Limb (tissue), 2 donors: ENCODE data around the gene ETV4.

Experiments used
- DNase-seq, 2 donors: peaks; one replicate each; pipeline ENCODE4 v3.0.0-alpha.2; 2016; ENCODE audit errors: extremely low spot score in 2 of 2

Gene ETV4

DNA sequence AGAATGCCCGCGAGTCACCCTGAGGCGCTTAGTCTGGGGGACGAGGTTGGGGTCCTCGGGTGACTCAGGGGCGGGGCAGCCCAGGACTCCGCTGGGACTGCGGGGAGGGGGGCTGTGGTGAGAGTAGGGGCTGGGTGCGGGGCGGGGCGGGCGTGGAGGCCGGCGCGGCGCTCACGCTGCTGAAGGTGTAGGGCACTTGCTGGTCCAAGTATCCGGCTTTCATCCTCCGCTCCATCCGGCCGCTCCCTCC lies 832 bp downstream of the ETV4 start:
- DNase-seq, result peak in 1 of 2 donors; percentile 65

DNA sequence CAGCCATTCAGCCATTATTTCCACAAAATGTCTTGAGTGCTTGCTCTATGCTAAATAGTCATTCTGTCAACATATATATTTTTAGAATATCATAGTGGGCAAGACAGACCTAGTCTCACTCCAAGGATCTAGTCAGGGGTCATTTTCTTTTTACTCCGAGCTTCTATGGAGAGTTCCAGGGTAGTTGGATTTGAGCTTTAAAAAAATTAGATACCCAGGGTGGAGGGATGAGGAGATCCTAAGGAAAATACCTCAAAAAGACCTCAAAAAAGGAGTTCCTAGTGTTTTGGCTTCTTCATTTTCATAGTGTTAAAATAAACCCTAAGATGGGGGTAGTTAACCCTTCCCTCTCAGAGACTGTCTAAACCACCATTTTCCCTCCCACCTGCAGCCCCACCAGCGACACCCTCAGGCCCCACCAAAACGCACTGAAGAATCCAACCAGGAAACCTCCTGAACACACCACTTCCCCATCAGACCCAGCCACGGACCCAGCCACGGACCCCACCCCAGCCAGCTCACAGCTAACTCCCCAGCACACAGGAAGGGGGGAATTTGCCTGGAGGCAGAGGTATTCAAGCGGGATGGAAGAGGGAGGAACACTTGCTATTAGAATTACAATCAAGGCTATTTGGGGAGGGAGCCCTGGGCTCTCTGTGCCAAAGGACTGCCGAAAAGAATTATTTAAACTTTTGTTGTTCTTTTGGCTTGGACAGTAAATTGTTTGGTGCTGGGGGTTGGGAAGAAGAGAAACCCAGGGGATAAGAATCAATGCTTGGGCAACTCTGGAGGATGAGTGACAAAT lies 2.2 kb downstream of the ETV4 start:
- no peak for DNase-seq

DNA sequence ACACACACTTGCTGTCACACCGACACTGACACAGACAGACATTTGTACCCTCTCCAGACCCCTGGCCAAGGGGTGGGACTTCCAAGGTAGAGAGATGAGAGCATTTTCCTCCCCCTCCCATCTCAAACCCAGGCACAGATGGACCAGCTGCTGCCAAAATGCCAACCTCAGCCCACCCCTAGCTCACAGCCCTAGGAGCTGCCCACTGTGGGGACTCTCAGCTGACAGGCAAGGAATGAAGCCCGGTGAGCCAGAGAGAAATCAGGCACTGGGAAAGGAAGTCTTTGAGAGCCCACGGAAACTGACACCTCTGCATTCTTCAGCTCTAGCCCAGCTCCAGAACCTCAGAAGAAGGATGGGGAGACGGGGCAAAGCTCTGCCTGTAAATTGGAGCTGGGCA lies 2.8 kb downstream of the ETV4 start:
- no peak for DNase-seq

DNA sequence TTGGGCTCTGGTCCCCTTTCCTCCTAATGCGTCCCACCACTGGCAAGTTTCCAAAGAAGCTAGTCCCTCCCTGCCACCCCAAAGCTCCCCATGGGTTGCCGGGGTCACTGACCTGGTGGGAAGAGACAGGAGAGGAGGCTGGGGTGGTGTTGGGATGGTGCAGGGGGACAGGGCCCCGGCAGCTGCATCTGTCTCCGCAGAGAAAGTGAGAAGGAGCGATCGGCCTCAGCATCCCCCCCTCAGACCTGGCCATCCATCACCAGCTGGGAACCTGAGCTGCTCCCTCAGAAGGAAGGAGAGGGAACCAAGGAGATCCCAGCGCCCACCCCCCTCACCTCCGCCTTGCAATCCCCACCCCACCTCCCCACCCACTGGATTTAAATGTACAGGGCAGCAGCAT lies 3.3 kb downstream of the ETV4 start:
- DNase-seq, result no peak

DNA sequence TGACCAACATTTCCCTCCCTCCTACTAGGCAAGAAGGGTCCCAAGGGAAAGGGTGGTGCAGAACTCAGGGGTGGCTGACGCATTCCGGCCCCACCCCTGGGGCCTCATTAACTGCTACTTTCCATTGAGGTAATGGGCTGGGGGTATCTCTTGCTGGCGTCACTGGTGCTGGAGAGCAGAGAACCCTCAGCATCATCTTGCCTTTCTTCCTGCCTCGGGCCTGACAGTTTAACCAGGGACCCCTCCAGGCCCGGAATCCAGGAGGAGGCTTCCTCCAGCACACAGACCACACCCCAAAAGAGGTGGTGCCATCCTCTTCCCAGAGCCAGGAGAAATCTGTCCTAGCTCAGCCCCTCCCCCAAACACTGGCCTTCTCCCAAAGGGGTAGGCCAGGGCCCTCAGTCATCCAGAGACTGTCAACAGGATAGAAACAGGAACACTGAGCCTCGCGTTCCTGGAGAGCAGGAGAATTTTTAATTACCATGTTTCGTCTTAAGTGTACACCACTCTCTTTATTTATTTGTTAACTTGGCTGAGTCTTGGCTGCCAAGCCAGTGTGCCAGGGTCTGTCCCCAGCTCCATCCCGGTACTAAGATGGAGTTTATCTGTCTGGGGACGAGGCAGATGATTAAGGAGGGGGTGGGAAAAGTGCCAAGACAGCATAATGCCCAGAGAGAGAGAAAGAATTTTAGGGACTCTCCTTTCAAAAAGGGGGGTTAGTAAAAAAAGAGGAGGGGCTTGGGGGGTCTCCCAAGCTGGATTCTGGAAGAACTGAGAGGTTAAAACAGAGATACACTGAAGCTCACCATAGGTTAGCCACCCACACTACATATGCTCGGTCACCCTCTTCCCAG lies 5.1 kb downstream of the ETV4 start:
- no peak for DNase-seq

DNA sequence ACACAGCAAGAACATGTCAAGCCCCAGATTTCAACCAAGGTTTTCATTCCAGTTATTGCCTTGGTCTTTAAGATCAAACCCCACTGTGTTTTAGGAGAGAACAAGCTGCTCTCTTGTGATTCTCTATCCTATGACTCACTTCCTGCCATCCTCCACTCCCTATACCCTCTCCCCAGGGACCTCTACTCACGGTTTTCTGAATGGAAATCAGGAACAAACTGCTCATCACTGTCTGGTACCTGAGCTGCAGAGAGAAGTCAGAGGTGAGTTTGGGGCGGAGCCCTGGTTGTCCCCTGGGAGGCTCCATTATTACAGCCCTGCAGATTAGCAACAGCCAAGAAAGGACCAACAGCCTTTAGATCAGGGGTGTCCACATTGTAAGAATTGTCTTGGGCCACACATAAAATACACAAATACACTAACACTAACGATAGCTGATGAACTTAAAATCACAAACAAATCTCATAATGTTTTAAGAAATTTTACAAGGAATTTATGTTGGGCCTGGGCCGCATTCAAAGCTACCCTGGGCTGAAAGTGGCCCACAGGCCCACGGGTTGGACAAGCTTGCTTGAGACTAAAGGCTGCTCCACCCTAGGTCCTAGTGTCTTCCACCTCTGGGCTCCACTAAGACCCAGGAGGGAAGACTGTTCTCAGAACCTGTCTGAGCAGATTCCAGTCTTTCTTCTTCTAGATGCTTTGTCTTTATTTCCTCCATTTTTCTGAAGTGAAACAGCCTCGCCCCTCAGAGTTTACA lies 9.7 kb downstream of the ETV4 start:
- DNase-seq, result no peak

DNA sequence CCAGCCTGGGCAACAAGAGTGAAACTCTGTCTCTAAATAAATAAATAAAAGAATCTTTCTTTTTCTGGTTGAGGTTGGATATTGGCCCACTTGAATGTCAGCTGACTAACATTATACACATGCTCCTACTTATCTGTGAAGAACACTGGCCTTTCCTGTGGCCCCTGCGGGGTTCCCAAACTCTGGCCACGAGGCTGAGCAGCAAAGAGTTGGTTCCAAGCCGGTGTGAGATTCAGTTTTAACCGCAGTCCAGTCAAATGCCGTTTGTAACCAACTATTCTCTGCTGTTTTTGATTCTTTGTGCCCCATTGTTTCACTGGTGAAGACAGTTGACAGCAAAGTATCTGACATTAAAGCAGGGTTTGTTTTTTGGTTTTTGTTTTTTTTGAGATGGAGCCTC lies 11.2 kb downstream of the ETV4 start:
- no peak for DNase-seq

DNA sequence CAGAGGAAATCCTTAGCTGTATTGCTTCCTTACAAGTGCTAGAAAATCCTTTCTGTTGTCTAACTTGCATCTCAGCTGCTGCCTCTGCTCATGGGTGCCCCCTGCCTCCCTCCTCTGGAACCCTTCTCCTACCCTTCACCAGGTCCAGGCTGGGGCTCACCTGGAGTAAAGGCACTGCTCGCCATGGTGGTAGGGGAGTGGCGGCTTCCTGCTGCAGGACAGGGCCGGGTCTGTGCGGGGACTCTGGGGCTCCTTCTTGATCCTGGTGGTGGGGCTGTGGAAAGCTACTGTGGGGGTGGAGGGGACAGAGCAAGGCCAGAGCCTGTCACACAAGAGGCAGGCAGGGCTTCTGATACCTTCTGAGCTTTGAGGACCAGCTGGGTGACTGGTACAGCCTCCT lies 12.4 kb downstream of the ETV4 start:
- no peak for DNase-seq

DNA sequence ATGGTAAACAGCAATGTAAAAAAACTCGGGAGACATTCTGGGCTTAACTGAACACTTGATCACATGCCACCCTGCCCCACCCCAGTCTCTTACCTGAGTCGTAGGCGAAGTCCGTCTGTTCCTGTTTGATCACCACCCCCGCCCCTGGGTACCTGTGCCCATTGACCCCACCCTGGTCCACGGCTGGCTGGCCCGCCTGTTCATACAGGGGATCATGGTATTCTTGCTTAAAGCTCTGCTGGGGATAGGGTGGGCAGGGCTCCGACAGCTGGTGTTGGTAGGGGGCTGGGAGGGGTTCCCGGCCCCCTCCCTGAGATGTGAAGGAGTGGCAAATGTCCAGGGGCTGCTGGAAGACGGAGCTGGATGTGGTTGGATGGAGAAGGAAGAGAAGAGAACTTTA lies 13.6 kb downstream of the ETV4 start:
- no peak for DNase-seq

DNA sequence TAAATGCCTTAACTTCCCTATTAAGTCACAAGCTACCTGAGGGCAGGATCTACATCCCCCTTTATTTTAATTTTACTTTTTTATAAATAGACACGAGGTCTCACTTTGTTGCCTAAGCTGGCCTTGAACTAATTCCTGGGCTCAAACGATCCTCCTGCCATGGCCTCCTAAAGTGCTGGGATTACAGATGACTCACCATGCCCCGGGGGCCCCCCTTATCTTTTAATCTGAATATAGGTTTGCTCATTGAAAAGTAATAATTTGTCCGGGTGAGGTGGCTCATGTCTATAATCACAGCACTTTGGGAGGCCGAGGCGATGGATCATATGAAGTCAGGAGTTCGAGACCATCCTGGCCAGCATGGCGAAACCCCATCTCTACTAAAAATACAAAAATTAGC lies 14.2 kb downstream of the ETV4 start:
- DNase-seq, result no peak

DNA sequence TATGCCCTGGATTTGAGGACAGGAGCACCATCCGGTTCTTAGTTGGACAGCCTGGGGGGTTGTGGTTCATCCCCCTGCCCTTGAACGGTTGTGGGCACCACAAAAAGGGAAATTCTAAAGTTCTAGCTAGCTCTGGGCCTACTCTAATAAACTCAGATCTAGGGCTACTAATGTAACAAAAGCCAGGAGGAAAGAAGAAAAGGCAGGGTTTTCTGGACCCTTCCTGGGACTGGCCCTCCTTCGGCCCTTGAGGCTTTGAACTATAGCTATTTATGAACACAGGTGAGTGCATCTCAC lies 15.1 kb downstream of the ETV4 start:
- DNase-seq, result no peak

DNA sequence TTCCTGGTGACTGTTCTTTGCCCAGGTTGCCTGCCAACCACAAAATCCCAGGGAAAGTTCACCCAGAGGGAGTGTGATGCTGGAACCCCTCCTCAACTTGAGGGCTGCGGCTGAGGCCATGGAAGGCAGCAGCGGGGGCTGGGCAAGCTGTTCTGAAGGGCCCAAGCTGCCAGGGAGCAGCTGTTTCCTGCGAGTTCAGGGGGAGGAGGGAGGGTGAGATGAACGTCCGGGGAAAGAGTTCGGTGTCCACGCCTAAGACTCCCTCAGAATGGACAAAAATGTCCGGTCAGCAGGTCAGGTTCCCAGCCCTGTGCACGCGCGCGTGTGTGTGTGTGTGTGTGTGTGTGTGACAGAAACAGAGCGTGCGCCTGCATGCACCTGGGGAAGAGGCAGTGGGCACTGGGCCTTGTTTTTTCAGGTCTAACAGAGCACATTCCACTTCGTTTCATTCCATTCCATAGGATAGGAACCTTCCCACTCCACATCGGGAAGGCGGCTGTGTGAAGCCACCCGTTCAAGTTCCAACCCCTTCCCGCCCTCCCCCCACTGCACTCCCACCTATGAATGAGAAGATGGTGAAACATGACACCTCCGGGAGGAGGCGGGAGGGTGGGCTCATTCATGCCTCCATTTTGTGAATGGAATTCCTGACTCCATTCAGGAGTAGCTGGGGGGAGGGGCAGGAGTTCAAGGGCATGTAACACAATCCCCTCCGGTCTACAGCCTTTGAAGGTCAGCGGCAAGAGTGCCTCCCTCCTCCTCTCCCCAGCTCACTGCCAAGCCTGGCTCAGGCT lies 15.7 kb downstream of the ETV4 start:
- DNase-seq, result peak; percentile 93 to 94

DNA sequence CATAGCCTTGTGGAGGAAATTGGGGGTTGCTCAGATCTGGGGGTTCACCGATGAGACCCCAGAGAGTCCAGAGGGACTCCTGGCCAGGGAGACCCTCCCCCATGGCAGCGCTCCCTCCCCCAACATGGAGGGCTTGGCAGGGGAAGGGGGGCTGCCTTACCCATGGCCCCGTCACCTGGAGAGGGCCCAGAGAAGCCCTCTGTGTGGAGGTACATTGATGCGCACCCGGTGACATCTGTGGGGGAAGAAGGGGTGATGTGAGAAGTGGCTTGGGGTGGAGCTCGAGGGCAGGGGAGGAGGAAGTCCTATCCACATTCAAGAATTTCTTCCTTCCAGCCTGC lies 16.2 kb downstream of the ETV4 start:
- DNase-seq, result no peak

DNA sequence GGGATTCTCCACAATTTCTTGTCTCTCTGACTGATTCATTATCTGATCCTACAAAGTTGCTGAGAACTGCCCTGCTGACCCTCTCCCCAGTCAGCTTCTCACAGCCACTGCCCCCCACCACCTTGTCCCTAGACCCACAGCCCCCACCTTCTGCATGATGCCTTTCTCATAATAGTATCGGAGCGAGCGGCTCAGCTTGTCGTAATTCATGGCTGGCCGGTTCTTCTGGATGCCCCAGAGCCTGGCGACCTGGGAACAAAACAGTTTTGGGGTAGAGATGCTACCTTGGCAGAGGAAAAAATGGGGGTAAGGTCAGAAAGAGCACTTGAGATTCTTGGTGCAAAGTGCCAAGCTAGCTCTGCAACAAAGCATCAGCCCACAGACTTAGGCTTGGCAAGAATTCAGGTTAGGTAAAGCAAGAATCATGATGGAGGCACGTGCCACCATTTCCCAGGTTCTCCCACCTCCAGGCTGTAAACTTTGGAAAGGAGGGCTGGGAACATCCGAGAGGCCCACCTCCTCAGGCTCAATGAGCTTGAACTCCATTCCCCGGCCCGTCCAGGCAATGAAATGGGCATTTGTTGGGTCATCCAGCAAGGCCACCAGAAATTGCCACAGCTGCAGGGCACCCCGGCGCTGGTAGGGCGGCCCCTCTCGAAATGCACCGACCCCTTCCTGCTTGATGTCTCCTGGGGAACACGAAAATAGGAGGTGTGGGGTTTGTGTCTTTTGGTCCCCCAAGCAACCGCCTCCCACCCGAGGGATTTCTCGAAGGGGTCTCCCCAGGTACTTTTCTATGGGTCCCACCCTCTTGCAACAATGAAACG lies 16.9 kb downstream of the ETV4 start:
- DNase-seq, result no peak

DNA sequence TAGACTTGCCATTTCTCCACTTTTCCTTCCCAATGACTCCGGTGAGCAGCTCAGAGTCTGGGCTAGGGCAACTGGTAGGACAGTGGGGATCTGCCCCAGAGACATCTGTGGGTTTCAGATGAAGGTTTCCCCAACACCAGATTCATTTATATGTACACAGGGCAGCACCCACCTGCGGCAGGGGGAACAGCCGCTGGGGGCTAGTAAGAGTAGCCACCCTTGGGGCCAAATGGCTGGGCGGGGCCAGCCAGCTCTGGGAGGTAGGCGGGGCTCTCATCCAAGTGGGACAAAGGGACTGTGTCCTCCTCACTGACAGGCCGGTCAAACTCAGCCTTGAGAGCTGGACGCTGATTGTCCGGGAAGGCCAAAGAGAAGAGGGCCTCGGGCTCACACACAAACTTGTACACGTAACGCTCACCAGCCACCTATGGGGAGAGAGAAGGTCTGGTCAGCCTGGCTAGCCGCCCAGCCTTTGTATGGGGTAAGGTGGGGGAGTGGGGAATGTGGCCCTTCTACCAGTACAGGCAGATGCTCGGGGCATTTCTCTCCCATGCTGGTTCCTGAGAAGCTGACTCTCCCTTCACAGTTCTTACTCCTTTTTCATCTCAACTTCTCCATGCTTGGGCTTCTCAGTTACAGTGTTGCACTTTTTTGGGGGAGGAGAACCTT lies 17.7 kb downstream of the ETV4 start:
- DNase-seq, result no peak

DNA sequence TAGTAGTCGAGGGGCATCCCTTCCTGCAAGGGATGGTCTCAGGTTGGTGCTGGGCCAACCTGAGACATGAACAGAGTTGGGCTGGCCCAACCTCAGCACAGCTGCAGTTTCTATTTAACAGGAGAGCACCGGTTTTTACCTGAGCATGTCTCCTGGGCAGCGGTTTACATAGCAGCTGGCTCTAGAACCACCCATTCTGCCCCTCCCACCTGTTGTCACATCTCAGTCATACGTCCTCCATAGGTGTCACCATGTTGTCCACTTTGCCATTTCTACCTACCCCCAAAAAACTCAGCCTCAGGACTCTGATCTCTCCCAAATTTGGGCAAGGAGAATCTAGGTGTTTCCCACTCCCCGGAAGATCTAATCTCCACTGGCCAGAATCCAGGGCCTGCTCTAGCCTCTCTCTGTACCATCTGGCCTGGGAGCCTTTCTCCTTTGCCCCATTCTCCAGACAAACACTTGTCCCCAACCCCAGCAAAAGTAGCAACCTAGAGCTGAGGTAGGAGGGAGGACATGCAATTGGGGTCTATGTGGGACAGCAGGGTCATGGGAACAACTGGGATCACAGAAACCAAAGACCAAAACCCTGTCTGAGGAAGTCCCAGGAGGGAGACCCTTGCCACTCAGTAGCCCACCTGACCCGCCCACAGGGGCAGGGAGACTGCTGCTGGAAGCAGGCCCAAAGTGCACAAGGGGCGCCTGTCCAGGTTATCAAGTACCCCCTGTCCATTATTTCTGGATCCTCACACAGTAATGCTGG lies 19.1 kb downstream of the ETV4 start:
- no peak for DNase-seq

DNA sequence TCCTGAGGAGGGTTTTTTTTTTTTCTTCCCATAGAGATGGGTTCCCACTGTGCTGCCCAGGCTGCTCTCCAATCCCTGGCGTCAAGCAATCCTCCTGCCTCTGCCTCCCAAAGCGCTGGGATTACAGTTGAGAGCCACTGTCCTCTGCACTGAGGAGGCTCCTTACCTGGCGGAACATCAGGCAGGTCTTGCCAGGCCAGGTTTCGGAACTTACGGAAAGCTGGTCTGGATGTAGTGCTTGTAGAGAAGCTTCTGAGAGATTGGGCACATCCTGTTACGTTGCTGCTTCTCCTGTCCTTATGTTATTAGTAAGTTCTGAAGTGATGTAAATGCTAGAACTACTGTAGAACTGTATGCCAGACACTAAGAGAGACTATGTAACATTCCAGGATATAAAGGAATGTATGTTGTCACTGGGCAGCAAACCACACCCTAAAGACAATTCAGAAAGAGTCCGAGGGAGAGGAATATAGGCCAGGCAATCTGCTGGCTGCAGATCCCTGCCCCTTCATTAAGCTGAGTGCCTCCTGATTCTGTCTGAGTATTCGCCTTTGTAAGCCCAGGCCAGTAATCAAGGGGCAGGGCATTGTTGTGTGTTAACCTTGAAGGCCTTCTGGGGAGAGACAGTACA lies 21.1 kb downstream of the ETV4 start:
- no peak for DNase-seq

DNA sequence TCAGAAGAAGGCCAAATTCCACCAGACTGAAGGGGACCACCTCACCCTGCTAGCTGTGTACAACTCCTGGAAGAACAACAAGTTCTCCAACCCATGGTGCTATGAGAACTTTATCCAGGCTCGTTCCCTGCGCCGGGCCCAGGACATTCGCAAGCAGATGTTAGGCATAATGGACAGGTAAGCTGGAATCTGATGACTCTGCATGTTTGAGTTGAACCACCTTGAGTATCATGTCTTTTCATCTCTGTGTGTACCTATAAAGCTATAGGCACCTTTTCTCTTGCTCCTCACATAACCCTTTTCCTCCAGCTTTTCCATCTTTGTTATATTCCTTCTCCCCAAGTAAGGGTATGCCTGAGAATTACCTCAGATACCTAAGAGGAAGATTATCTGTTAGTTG lies 24.8 kb downstream of the ETV4 start:
- DNase-seq, result no peak

DNA sequence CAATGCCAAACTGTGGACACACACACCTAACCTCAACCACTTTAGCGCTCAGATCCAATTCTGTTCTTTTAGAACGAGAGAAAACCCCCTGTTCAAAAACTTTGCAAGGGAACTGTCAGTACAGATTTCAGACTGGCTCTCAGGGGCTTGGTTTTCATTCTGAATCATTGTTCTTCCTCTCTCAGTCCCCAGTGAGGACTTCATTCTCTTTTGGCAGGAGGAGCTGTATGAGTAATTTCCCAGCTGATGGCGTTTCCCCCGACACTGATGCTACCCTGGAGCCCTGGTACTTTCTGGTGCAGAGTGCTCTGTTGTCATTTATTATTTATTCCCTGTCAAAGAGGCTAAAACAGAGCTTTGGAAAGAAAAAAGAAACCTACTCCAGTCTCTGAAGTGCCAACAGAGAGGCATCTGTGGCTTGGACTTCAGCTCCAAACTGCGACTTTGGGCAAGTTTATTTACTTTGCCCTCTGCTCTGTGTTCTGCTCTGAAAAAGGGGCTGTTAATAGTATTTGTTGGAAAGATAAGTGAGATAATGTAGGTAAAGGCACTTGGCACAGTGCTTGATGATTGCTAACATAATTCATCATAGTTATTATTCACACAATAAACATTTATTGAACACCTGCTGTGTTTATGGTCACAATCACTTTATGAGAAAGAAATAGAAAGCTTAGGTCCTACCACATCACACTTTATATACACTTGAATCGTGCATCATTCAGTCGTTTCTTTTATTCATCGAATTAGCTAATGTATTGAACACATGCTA lies 28.3 kb downstream of the ETV4 start:
- DNase-seq, result no peak
